HepG2 (cell line): ENCODE results near the gene ATL2. TPM values are rescaled to one million over a fixed set of nuclear protein-coding genes. Genes with fewer than 3 reads are reported as not detected.
A peak's percentile ranks its signal among the peaks of the same experiment; 100 is the strongest.

Experiments used
- FOXP1 ChIP-seq, 2 experiments: fragments of 450-650 bp in 1 of 2; IDR thresholded peaks; 2 replicates each; pipeline ENCODE4 v1.6.1; 2017 to 2018; ENCODE audit warnings: antibody characterized with exemption in 1 of 2
- KAT2B ChIP-seq: fragments of 150-350 bp; IDR thresholded peaks from 2 replicates; pipeline ENCODE4 v1.6.1; 2014; ENCODE audit warnings: low read depth, low read length, borderline replicate concordance
- KLF13 ChIP-seq: sonication (generic); formaldehyde crosslinking; IDR thresholded peaks from 2 replicates; pipeline ENCODE4 v1.4.0; 2020; ENCODE audit warnings: mild to moderate bottlenecking, missing genetic modification reagents
- NFAT5 ChIP-seq: sonication (generic); formaldehyde crosslinking; IDR thresholded peaks from 2 replicates; pipeline ENCODE4 v1.4.0; 2020; ENCODE audit warnings: missing genetic modification reagents
- NFE2L1 ChIP-seq: sonication (generic); formaldehyde crosslinking; IDR thresholded peaks from 2 replicates; pipeline ENCODE4 v1.4.0; 2020; ENCODE audit warnings: missing genetic modification reagents, mild to moderate bottlenecking, borderline replicate concordance
- RERE ChIP-seq: IDR thresholded peaks from 2 replicates; pipeline ENCODE4 v1.6.1; 2016; ENCODE audit warnings: low read depth, missing genetic modification reagents, missing compliant biosample characterization
- SMAD9 ChIP-seq: sonication (generic); formaldehyde crosslinking; IDR thresholded peaks from 2 replicates; pipeline ENCODE4 v1.5.1; 2020; ENCODE audit warnings: mild to moderate bottlenecking, missing genetic modification reagents
- ZBTB25 ChIP-seq: IDR thresholded peaks from 2 replicates; pipeline ENCODE4 v1.6.1; 2018; ENCODE audit warnings: missing genetic modification reagents
- ZKSCAN1 ChIP-seq: fragments of 150-350 bp; IDR thresholded peaks from 2 replicates; pipeline ENCODE4 v1.6.1; 2014; ENCODE audit warnings: low read length
- ZNF138 ChIP-seq: sonication (generic); formaldehyde crosslinking; IDR thresholded peaks from 2 replicates; pipeline ENCODE4 v1.5.0; 2020; ENCODE audit warnings: mild to moderate bottlenecking, low read depth, missing genetic modification reagents
- ZNF207 ChIP-seq: fragments of 450-650 bp; IDR thresholded peaks from 2 replicates; pipeline ENCODE4 v1.6.1; 2016; ENCODE audit warnings: antibody characterized with exemption, borderline replicate concordance
- ZNF354B ChIP-seq: sonication (generic); formaldehyde crosslinking; IDR thresholded peaks from 2 replicates; pipeline ENCODE4 v1.8.0; 2022; ENCODE audit warnings: mild to moderate bottlenecking, missing genetic modification reagents
- ZNF530 ChIP-seq: sonication (generic); formaldehyde crosslinking; IDR thresholded peaks from 2 replicates; pipeline ENCODE4 v1.5.0; 2020; ENCODE audit warnings: low read depth, mild to moderate bottlenecking, missing genetic modification reagents
- ZNF672 ChIP-seq: sonication (generic); formaldehyde crosslinking; IDR thresholded peaks from 2 replicates; pipeline ENCODE4 v1.8.1; 2022; ENCODE audit warnings: missing genetic modification reagents
- ZNF724P ChIP-seq: sonication (generic); formaldehyde crosslinking; IDR thresholded peaks from 2 replicates; pipeline ENCODE4 v1.8.0; 2022; ENCODE audit warnings: missing genetic modification reagents, borderline replicate concordance
- polyA plus RNA-seq, 8 experiments: library from polyadenylated mRNA; depleted of rRNA in 3 of 8; stranded (reverse) in 7 of 8; unstranded in 1 of 8; fragments of >200 nt; fragmentation: Illumina TruSeq in 4 of 8; extraction: Trizol in 4 of 8; gene quantifications; 2 replicates each; pipeline versions ENCODE4 v1.2.1 to v1.2.3, GENCODE V29; 2011 to 2016; ENCODE audit warnings: low read depth in 4 of 8, missing spikeins in 1 of 8, mixed read lengths in 1 of 8; ENCODE audit not compliant: insufficient read depth in 1 of 8
- total RNA-seq, 5 experiments: library from RNA; depleted of rRNA; stranded (reverse); fragments of >200 nt; fragmentation: Illumina TruSeq; extraction: Trizol; gene quantifications; 2 replicates each; pipeline ENCODE4 v1.2.3, GENCODE V29; 2016; ENCODE audit warnings: low read depth in 1 of 5

The ATL2 gene
- total and polyA plus RNA-seq, 2 of the 13 experiments (the other 11 are each of a cell fraction or from before 2014, with no cell fraction given), result 56.5 to 119 TPM

GRCh38 chr2:38405917-38406596, 29.0 kb upstream of the ATL2 start (continued):
- TF ChIP-seq NFAT5 (CRISPR knock-in tag) (no peak; the same call in 1 of the 2 replicates), ZNF530 (CRISPR knock-in tag) (no peak), ZKSCAN1 (no peak), ZNF207 (no peak), NFE2L1 (CRISPR knock-in tag) (no peak), ZNF138 (CRISPR knock-in tag) (no peak), ZNF354B (no peak), ZNF672 (CRISPR knock-in tag) (no peak), KAT2B (no peak), ZBTB25 (no peak), ZNF724P (CRISPR knock-in tag) (no peak), FOXP1 (IDR thresholded peaks at IDR 0.05) (no peak), FOXP1 (CRISPR knock-in tag; IDR thresholded peaks at IDR 0.05) (peak; percentile 77), KLF13 (CRISPR knock-in tag) (no peak), SMAD9 (CRISPR knock-in tag) (no peak), RERE (no peak)
